Choroid plexus epithelial cell (primary cell): ENCODE results near the gene DIP2C.

Experiments used
- DNase-seq: peaks from one replicate; pipeline ENCODE4 v3.0.0-alpha.2; 2010; ENCODE audit warnings: low read depth
- H3K4me3 ChIP-seq: 2 replicates; pipeline ENCODE4 v1.5.1; 2011; ENCODE audit warnings: low read depth, mild to moderate bottlenecking, control low read depth, low read length, moderate library complexity
- TF ChIP-seq, protein P1 (sequence below): conservative IDR thresholded peaks from 2 replicates; pipeline ENCODE4 v1.5.1; 2011; ENCODE audit warnings: low read depth, mild to moderate bottlenecking, control low read depth, inconsistent platforms, low read length, moderate library complexity

The DIP2C gene

DNA sequence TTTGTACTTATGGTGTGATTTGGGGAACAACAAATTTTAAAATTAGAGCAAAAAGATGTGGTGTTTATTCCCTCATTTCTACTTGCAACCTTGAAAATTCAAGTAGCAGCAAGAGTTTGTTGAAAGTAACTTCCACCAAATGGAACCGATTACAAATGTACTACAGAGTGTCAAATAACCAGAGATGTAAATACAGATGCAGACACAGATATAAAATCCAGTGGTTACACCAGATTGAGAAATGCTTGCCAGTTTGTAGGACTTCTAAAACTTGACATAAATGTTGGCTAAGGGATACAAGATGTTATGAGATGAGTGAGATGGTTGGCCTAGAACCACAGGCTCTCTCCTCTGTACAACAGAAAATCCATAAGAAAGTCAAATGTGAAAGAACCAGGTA, 162.1 kb downstream of the DIP2C start:
- TF ChIP-seq, protein P1, sequence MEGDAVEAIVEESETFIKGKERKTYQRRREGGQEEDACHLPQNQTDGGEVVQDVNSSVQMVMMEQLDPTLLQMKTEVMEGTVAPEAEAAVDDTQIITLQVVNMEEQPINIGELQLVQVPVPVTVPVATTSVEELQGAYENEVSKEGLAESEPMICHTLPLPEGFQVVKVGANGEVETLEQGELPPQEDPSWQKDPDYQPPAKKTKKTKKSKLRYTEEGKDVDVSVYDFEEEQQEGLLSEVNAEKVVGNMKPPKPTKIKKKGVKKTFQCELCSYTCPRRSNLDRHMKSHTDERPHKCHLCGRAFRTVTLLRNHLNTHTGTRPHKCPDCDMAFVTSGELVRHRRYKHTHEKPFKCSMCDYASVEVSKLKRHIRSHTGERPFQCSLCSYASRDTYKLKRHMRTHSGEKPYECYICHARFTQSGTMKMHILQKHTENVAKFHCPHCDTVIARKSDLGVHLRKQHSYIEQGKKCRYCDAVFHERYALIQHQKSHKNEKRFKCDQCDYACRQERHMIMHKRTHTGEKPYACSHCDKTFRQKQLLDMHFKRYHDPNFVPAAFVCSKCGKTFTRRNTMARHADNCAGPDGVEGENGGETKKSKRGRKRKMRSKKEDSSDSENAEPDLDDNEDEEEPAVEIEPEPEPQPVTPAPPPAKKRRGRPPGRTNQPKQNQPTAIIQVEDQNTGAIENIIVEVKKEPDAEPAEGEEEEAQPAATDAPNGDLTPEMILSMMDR, result no peak
- no peak overlapping the region for H3K4me3 ChIP-seq
- DNase-seq, result no peak

DNA sequence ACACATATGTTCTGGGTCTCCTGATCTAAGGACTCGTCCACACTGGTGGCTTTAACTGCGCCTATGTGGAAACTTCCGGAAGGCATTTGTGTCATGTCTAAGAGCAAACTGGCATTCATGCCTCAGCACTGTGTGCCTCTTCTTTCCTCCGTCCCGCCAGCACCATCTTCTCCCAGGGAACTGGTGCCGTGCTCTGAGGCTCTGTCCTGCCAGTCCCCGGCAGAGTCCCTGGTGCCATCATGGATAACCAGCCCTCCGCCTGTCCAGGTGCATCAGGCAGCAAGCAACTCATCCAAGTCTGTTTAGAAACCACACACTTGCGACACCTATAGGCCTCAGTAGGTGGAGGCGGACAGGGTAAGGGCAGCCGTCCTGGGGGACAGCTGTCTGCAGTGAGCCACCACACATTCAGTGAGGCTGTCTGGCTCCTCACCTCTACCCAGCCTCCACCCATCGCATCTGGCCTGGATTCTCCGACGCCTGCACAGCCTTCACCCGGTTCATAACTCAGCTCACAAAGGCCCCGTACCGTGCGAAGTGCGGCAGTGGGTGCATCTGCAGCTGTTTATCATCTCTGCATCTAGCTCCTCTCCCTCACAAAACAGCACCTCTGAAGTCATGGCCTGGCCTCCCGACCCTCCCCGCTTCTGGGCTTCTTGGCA, 162.7 kb downstream of the DIP2C start:
- H3K4me3 ChIP-seq, result no peak overlapping the region
- DNase-seq, result no peak
- TF ChIP-seq, protein P1, result no peak

GRCh38 chr10:525565-526315, 163.7 kb downstream of the DIP2C start:
- no peak overlapping the region for H3K4me3 ChIP-seq
- TF ChIP-seq, protein P1, result no peak
- no peak for DNase-seq

- DNase-seq, result no peak
- TF ChIP-seq, protein P1, result no peak
Measured at GRCh38 chr10:523925-524324, 165.5 kb downstream of the DIP2C start.

DNA sequence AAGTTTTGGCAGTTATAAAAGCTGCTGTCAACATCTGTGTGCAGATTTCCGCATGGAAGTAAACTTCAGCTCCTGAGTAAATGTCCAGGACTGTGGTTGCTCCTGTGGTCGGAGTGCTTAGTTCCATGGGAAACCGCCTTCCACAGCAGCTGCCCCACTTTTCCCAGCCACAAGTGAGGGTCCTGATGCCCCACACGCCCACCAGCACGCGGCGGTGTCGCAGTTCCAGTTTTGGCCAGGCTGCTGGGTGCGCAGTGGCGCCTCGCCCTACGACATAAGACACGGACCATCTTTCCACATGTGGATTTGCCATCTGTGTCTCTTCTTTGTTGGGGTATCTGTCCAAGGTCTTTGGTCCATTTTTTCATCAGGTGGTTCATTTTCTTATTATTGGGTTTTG, 167.1 kb downstream of the DIP2C start:
- no peak overlapping the region for H3K4me3 ChIP-seq
- no peak for DNase-seq
- TF ChIP-seq, protein P1, result no peak

More at GRCh38 chr10:523925-524324, 165.5 kb downstream of the DIP2C start:
- no peak overlapping the region for H3K4me3 ChIP-seq

DNA sequence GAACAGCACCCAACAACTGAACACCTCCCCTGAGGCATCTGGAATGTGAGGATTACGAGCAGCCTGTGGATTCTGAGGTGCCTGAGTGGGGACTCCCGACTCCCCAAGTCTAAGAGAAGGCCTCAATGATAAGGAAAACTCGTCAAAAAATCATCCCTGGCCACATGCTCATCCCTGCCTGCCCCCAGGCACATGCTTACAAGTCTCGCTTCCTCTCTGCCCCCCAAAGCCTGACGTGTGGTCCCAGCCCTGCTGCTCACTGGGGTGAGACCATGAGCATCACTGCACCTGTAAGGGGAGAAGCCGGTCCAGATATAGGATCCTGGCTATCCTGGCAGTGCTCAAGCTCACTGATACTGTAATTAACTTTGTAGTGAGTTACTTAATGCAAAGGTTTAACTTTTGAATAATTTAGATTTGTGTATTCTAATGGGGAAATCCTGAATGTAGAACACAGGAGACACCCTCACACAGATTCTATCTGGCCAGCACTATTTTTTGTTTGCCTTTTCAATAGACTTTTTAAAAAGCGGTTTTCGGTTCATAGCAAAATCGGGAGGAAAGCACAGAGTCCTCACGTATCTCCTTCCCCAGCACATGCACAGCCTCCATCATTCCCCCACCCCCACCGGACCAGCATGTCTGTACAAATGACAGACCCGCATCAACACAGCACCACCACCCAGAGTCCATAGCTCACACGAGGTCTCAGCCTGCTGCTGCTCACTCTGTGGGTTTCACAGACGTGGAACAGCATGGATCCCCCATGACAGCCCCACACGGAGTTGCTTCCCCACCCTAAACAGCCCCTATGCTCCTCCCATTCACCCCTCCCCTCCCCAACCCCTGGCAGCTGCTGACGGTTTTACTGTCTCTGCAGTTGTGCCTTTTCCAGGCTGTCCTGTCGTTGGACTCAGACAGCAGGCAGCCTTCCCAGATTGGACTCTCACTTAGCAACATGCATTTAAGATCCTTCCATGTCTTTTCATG, 167.9 kb downstream of the DIP2C start:
- TF ChIP-seq, protein P1, result no peak
- DNase-seq, result no peak
- no peak overlapping the region for H3K4me3 ChIP-seq
